ENCODE data around the gene ESYT2. TPM values are rescaled to one million over a fixed set of nuclear protein-coding genes. Genes with fewer than 3 reads are reported as not detected.
A peak's percentile ranks its signal among the peaks of the same experiment; 100 is the strongest.

The ESYT2 gene
- total RNA-seq, 4 donors from 2014 or later: 68.3 to 95.8 (median 82.6) TPM

GRCh38 chr7:158834878-158835784, 5.8 kb upstream of the ESYT2 start:
- Histone ChIP-seq H3K27me3 (no peaks in the 10 kb centered on the region), H3K36me3 (no peaks in the 10 kb centered on the region), H3K4me3 (no peak overlapping the region), H3K27ac (no peak overlapping the region), H3K4me1 (peaks cover 5% of the 10 kb centered on the region), H3K9me3 (no peaks in the 10 kb centered on the region)
- DNase-seq (ENCODE audit: low spot score in 2 of 2): peak in 1 of 2 donors; percentile 41
- 57% methylated on average over 21 of the region's 21 CpGs for WGBS
- TF ChIP-seq EP300 (IDR thresholded peaks at IDR 0.05) (no peak), CTCF (IDR thresholded peaks at IDR 0.05) (no peak), POLR2AphosphoS5 (IDR thresholded peaks at IDR 0.05) (no peak), POLR2A (IDR thresholded peaks at IDR 0.05) (no peak)

GRCh38 chr7:158832994-158833393, 3.7 kb upstream of the ESYT2 start:
- DNase-seq (ENCODE audit: low spot score in 2 of 2): no peak
- 91% methylated on average over 3 of the region's 3 CpGs for whole genome bisulfite sequencing
- Histone ChIP-seq H3K4me3 (no peak overlapping the region), H3K27me3 (no peaks in the 10 kb centered on the region), H3K27ac (no peak overlapping the region), H3K36me3 (no peaks in the 10 kb centered on the region), H3K9me3 (no peaks in the 10 kb centered on the region), H3K4me1 (peaks cover 6% of the 10 kb centered on the region)
- TF ChIP-seq CTCF (IDR thresholded peaks at IDR 0.05) (no peak), POLR2AphosphoS5 (IDR thresholded peaks at IDR 0.05) (no peak), POLR2A (IDR thresholded peaks at IDR 0.05) (no peak), EP300 (IDR thresholded peaks at IDR 0.05) (no peak)

GRCh38 chr7:158831738-158832091, 2.4 kb upstream of the ESYT2 start:
- Histone ChIP-seq H3K4me1 (peaks cover 15% of the 10 kb centered on the region), H3K27ac (no peak overlapping the region), H3K9me3 (no peaks in the 10 kb centered on the region), H3K27me3 (no peaks in the 10 kb centered on the region), H3K36me3 (no peaks in the 10 kb centered on the region), H3K4me3 (no peak overlapping the region)
- no peak for DNase-seq (ENCODE audit: low spot score in 2 of 2)
- 84% methylated on average over 6 of the region's 6 CpGs for WGBS
- TF ChIP-seq POLR2A (IDR thresholded peaks at IDR 0.05): no peak
- TF ChIP-seq EP300 (IDR thresholded peaks at IDR 0.05): no peak
- no peak for TF ChIP-seq POLR2AphosphoS5 (IDR thresholded peaks at IDR 0.05)

GRCh38 chr7:158830211-158830723, 958 bp upstream of the ESYT2 start:
- Histone ChIP-seq H3K4me1 (peaks cover 16% of the 10 kb centered on the region), H3K27me3 (no peaks in the 10 kb centered on the region), H3K4me3 (peak overlapping the region; percentile 99), H3K27ac (peak overlapping the region; percentile 98), H3K36me3 (no peaks in the 10 kb centered on the region), H3K9me3 (no peaks in the 10 kb centered on the region)
- DNase-seq (ENCODE audit: low spot score in 2 of 2): no peak
- WGBS: under 1% methylated on average over 11 of the region's 14 CpGs
- TF ChIP-seq POLR2A (IDR thresholded peaks at IDR 0.05) (no peak), POLR2AphosphoS5 (IDR thresholded peaks at IDR 0.05) (no peak), EP300 (IDR thresholded peaks at IDR 0.05) (no peak), CTCF (IDR thresholded peaks at IDR 0.05) (no peak)

GRCh38 chr7:158829021-158829341, 328 bp downstream of the ESYT2 start:
- H3K4me3 ChIP-seq: peak overlapping the region; percentile 99
- no CpG with 5 or more reads among the region's 38 CpGs for WGBS
- H3K9me3 ChIP-seq: no peaks in the 10 kb centered on the region
- DNase-seq (ENCODE audit: low spot score in 2 of 2): peak in 1 of 2 donors; percentile 88
- no peaks in the 10 kb centered on the region for H3K27me3 ChIP-seq
- H3K4me1 ChIP-seq: peaks cover 22% of the 10 kb centered on the region
- peak in 1 of 3 donors; percentile 16 for TF ChIP-seq POLR2AphosphoS5 (IDR thresholded peaks at IDR 0.05)
- TF ChIP-seq EP300 (IDR thresholded peaks at IDR 0.05): no peak
- no peak for TF ChIP-seq POLR2A (IDR thresholded peaks at IDR 0.05)
- H3K36me3 ChIP-seq: no peaks in the 10 kb centered on the region
- H3K27ac ChIP-seq: peak overlapping the region; percentile 98
